ENCODE data around the gene ARPC4.
"Not testable (repeated sequence)": the region's sequence is repeated elsewhere in the genome, so short reads cannot be mapped to it uniquely, and the experiment has no call there.

The ARPC4 gene

DNA sequence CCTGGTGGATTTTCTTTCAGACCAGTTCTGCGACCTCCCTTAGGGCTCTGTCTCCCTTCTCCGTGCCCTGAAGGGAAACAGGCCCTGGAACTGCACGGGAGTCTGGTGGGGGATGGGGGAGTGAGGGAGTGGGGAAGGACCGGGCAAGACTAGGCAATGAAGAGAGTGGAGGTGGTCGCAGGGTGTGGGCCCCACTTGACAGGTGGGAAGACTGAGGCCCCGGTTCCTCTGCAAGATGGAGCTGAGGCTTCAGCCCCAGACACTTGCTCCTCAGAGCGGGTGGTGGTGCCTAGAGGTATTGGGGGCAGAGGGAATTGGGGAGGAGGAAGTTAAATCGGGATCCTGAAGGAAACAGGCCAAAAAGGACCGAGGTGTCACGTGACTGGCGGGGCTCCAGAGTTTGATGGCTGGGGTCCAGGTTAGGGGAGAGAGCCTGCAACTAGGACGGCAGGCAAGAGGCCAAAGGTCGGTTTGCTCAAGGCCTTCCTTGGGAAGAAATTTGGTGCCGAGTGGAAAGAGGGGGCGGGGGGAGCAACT lies 22.5 kb upstream of the ARPC4 start:
- DNase-seq (ENCODE audit: low read depth, low spot score), result no peak

DNA sequence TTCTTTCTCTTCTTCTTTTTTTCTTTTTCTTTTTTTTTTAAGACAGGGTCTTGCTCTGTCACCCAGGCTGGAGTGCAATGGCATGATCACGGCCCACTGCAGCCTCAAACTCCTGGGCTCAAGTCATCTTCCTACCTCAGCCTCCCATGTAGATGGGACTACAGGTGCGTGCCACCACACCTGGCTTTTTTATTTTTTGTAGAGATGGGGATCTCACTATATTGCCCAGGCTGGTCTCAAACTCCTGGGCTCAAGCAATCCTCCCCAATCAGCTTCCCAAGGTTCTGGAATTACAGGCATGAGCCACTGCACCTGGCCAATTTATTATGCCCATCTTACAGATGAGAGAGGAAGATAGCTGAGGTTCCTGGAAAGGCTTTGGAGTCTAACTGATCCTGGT lies 21.9 kb upstream of the ARPC4 start:
- DNase-seq (ENCODE audit: low read depth, low spot score), result not testable (repeated sequence)

DNA sequence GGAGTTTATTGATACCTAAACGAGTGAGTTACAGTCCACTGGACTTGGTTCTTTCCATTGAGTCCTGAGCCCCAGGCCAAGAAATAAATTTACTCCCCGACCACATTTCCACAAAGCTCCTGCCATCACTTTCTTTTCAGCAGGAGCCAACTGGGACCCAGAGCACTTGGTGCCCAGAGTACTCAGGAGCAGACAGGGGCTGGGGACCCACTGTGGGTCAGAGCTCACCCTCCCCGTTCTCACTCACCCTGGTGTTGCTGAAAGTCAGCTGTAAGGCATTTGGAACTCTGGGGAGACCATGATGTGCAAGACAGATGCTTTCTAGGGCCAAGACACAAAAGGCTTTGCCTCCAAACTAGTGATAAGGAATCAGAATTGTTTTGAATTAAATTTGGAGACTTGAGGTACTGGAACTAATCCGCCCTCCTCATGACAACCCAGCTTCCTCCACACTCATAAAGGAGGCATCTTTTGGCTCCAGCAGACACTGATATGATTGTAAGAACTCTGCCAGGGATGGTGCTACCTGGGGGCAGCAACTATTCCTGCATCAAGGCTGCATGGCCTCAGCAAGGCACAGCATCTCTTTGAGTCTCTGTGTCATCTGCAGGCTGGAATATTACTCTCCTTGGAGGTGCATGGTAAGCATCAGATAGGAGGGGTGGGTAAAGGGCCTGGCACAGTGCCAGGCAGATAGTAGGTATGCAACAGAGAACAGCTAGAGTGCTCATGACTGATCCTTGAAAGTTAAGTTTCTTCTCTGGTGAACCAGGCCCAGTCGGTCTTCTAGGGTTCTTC lies 15.8 kb upstream of the ARPC4 start:
- DNase-seq (ENCODE audit: low read depth, low spot score), result no peak

DNA sequence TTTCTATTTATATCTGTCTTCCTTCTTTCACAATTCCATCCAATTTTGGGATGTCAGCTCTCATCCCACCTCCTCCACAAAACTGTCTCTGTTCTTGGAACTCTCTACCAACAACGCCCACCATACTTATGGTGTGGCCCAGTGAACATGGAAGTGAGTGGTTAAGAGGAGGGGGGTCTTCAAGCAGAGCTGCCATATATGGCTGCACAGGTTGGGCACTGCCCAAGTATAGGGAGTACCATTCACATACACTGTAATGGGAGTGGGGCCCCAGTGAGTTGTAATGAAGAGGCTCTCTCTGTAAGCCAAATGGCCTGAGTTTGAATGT lies 15.2 kb upstream of the ARPC4 start:
- no peak for DNase-seq (ENCODE audit: low read depth, low spot score)

DNA sequence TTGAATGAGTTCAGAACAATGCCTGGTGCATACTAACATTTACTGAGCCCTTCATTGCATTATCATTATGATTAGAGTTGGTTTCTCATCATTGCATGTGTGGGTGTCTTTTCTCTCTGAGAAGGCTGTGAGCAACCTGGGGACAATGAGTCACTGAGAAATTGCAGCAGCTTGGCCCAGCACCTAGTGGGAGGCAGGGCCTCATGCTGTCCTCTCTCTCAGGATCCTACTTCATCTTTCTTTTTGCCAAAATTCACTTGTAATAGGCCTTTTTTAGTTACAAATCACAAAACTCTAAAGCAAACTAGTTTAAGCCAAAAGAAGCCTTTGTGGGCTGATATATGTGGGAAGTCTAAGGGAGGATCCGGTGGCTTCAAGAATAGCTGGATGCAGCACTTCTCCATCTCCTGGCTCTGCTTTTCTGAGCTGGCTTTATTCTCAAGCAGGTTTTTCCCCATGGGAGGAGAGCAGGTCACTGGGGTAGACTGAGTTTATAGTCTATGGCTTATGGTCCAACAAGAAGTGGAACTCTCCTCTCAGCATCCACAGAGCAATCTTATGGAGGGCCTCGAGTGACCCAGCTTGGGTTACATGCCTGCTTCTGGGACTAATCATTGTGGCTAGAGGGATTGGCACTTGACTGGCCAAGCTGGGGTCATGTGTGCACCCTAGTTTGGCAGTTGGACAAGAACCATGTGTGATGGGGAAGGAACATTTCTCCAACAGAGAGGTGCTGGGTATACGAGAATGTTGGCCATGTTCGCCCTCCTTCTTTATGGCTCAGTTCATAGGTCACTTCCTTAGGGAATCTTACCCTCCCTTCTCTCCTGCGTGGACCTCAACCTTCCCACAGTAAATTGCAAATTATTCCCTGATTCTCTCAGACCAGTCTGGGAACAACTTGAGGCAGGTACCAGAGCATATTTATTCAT lies 14.5 kb upstream of the ARPC4 start:
- DNase-seq (ENCODE audit: low read depth, low spot score), result no peak

DNA sequence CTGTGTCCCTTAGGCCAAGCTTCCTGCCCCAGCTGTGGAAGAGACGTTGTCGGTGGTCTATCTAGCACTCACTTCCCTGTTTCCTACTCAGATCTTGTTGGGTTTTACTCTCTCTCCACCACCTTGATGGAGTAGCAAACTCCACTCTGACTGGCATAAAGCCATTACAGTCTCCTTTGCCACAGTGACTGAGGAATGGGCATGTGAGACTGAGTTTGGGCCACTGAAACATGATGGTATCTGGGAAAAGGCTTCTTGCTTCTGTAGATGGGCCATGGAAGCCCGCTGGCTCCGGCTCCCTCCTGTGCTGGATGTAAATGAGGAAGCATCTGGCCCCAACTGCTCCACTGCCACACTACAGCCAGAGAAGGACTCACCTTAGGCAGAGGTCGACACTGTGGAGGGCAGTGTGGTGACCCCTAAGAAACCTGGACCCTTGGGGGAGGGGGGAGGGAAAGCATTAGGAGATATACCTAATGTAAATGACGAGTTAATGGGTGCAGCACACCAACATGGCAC lies 13.7 kb upstream of the ARPC4 start:
- no peak for DNase-seq (ENCODE audit: low read depth, low spot score)

DNA sequence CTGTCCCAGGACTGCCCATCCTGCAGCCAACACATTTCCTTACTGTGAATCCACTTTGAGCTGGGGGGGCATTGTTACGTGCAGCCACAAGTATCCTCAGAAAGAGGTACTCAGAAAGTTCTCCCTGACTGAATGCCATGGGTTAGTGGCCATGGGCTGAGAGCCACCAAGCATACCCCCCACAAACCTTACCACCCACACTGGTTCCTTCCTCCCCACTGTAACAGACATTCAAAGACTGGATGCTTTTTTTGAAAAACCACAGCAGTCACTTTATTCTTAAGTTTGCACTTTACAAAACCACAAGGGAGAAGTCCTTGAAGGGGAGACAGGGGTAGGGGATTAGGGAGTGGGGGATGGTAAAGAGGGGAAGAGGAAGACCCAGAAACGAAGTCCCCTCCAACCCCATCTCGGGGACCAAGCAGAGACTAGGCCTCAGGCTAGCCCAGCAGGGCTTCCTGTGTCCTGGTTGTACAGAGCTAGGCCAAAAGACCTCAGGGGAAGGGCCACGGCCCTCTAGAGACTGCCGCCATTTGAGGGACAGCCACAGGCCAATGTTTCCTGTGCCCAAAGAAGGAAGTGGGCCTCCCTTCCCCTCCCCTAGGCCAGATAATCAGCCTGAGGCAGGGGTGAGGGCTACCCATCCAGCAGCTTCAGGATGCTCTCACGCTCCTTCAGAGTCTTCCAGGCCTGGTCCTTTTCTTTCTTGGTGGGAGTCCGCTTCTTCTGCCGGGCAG lies 13.0 kb upstream of the ARPC4 start:
- DNase-seq (ENCODE audit: low read depth, low spot score), result no peak

DNA sequence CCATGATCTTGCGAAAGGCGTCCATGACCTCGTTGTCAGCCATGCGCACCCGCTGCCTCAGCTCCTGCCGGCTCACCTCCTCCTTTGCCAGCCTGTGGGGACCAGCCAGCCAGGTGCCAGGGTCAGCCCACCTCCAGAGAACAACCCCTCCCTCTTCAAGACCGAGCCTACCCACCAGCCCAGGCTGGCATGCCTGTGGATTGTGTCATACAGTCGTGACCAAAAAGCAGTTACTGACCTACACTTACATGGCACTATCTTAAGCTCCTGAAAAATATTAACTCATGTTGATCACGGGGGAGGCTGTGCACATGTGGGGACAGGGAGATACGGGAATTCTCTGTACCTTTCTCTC lies 12.4 kb upstream of the ARPC4 start:
- DNase-seq (ENCODE audit: low read depth, low spot score), result no peak

DNA sequence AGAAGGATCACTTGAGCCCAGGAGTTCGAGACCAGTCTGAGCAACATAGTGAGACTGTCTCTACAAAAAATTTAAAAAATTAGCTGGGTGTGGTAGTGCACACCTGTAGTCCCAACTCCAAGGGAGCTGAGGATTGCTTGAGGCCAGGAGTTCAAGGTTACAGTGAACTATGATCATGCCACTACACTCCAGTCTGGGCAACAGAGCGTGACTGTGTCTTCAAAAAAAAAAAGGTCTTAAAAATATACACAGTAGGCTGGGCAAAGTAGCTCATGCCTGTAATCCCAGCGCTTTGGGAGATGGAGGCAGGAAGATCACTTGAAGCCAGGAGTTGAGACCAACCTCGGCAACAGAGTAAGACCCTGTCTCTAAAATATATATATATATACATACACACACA lies 12.0 kb upstream of the ARPC4 start:
- no peak for DNase-seq (ENCODE audit: low read depth, low spot score)

DNA sequence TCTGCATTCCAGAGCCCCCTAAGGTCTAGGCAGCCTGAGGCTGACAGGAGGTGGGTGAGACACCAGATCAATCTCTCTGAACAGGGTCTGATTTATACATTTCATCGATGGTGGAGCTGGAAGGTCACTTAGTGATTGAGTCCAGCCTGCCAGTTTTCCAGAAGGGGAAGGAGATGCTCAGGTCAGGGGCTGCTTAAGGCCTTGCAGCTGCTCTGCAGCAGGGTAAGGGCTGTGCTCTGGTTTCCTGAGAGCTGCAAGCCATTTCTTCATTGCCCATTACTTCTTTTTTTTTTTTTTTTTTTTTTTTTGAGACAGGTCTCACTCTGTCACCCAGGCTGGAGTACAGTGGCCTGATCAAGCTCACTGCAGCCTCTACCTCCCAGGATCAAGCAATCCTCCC lies 11.3 kb upstream of the ARPC4 start:
- DNase-seq (ENCODE audit: low read depth, low spot score), result no peak

DNA sequence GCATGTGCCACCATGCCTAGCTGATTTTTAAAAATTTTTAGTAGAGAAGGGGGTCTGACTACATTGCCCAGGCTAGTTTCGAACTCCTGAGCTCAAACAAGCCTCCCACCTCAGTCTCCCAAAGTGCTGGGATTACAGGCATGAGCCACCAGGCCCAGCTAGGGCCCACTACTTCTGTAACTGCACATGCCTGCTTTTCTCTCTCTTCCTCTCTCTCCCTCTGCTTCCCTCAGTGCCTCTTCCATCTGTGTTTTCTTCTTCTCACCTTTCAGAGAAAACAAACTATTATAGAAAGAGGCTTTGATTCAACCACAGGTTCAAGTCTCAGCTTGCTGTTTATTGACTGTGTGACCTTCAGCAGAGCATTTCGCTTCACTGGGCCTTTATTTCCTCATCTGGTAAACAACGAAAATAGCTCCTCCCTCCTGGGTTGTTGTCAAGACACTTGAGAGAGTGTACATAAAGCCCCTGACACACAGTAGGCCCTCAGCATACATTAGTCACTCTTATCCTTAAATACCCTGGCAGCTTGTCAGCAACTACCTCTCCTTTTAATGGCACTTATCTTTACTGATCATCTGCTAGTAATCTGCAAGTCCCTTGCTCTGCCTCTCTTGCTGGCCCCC lies 10.8 kb upstream of the ARPC4 start:
- DNase-seq (ENCODE audit: low read depth, low spot score), result no peak

DNA sequence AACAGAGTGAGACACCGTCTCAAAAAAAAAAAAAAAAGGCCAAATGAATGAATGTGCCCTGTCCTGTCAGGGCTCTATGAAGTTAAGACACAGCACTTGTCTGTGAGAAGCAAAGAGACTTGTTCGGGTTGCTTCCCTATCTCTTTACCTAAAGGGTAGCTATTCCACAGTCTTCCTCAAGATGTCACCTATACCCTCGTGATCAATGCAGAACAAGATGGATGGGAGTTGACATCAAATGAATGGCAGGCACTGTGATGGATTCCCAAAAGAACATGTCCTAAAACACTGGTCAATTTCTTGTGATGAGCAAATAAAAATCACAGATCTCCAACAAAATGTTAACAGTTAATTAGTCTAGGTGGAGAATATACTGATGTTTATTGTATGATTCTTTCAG lies 10.1 kb upstream of the ARPC4 start:
- no peak for DNase-seq (ENCODE audit: low read depth, low spot score)

DNA sequence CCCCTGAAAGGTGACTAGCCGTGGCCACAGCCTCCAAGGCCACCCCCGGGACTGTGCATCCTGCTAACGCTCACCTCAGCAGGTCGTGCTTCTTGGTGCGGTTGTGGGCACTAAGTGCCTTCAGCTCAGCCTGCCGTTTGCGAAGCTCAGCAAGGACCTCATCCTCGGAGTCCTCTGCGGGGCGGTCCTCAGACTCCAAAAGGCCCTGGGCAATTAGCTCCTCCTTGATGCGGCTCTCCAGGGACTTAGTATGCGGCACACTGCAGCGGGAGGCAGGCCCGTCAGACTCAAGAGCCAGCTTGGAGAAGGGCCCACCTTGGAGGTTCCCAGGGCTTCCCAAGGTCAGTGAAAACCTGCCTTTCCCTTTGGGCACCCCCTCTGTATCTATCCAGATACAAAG lies 8.9 kb upstream of the ARPC4 start:
- no peak for DNase-seq (ENCODE audit: low read depth, low spot score)

DNA sequence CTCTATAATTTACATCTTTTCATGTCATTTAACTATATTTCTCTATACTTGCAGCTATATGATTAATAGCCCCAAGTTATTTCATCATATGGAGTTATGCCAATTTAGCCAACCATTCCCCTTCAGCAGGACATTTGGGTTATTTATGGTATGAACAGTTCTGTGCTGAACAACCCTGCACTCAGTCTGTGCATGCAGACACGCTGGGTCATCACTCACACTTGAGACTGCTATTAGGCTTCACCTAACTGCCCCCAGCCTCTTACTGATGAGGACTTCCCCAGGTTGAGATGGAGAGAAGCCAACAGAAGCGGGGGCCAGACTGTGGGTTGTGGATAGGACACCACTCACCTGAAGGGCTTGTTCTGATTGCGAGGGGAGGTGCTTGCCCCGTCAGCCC lies 7.9 kb upstream of the ARPC4 start:
- DNase-seq (ENCODE audit: low read depth, low spot score), result no peak

DNA sequence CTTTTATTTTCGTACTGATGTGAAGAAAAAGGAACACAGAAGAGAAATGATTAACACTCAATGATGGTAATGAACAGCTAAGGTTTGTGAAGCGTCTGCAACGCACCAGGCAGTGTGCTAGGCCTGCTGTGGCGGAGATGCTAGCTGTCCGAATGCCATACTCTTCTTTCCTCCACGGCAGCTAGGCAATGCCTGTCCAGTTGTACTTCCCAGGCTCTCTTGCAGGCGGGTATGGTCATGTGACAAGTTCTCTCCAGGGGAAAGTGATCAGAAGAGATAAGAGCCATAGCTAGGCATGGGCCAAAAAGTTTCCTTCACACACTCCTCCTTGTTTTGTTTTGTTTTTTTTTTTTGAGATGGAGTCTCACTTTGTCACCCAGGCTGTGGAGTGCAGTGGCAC lies 7.3 kb upstream of the ARPC4 start:
- no peak for DNase-seq (ENCODE audit: low read depth, low spot score)

DNA sequence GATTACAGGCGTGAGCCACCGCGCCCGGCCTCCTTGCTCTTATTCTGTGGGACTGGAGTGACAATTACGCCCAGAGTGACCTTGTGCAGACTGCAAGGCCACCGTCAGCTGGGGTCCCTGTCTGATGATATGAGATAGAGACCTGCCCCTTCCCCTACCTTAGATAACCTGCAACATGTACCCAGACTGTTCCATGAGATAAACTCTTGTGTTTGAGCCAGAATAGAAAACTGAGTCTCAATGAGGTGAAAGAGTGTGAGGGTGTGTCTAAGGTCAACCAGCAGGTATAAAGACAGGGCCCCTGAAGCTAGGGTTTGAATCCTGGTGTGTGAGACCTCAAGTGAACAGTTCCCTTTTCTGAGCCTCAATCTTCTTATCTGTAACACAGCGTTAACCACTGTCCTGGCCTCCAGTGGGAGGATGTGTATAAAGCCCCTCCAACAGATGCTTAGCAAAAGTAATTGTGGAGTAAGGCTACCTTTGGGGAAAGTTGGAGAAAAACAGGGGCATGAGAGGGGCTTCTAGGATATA lies 6.6 kb upstream of the ARPC4 start:
- no peak for DNase-seq (ENCODE audit: low read depth, low spot score)

DNA sequence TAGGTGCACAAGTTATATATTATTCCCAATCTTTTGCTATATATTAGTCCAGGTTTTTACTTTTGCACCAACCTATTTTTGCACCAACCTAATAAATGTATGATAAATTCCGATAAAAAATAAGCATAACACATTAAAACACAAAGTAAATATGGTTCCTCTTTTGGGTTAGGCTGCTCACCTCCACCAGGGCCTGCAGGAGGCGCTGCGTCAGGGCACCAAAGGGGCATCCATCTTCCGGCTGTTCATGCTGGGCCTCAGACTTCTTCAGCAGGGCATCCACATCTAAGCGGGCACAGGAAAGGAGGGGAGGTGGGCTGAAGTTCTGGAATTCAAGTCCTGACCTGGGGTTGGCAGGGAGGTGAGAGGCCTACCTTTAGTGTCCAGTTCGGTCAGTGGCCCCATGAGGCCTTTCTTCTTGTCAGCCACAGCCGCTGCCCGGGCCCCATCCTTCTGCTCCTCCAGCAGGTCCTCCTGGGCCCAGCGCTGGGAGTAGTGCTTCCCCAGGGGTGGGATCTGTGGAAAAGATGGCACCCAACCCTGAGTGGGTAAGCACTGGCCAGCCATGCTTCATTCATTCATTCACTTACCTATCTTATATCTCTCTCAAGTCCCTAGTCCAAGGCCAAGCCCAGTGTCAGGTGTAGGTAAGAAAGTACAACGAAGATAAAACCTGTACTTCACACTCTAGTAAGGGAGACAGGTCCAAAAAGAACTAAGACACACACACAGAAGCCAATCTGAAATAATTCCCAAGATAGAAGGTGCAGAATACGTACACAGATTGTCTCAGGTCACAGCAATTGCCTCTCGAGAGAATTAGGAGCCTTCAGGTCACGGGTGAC lies 5.8 kb upstream of the ARPC4 start:
- no peak for DNase-seq (ENCODE audit: low read depth, low spot score)

DNA sequence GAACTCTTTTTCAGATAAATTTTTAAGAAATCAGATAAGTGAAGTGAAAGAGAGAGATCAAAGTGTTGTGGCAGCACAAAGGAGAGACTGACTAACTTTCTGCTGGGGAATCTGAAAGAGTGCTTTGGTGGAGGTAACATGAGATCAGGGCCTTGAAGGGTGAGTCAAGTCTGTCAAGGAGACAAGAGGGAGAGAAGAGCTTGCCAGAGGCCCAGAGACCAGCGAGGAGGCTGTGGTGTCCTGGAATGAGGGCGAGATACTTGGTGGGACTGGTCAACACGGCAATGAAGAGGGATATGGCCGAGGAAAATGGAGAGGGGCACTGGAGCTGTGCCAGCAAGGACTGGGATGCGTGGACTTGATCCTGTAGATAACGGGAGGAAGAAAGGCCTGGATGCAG lies 5.2 kb upstream of the ARPC4 start:
- no peak for DNase-seq (ENCODE audit: low read depth, low spot score)

DNA sequence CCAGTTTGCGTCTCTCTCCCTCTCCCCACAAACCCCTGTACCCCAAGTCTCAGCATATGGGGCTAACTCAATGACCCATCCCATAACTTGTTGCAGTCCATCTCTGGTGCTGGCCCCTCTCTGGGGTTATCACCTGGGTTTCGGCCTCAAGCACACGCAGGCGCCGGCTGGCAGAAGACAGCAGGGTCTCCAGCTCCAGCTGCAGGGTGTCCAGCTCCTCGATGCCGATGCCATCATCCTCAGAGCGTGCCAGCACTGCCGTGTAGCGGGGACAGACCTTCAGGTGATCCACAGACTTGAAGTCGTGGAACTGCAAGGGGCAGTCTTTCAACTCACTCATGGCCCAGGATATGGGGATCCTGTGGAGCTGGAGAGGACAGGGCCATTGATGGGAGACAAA lies 1.8 kb upstream of the ARPC4 start:
- DNase-seq (ENCODE audit: low read depth, low spot score), result no peak

DNA sequence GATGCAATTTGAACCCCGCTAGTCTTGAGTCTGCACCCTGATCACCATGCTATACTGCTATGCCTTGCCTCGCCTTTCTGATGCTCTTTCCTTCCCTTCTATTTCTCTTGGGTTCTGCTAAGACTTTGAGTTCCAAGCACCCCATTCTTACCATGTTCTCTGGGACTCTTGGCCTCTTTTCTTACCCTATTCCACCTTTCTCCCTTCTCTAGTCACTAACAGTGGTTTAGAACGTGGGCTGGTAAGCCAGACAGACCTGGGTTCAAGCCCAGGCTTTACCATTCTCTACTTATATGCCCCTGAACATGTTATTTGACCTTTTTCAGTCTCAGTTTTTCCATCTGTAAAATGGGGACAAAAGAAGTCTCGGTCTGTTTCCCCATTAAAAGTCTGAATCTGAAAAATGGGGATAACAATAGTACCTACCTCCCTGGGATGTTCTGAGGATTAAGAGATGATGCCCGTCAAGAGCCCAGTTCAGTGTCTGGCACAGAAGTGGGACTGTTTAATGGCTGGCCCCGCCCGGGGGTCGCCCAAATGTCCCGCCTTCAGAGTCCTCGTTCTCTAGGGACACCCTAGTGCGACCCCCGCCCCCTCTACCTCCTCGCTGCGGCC lies 985 bp upstream of the ARPC4 start:
- no peak for DNase-seq (ENCODE audit: low read depth, low spot score)

Data from brain pericyte (primary cell).